ENCODE results near the gene COX10.

- TF ChIP-seq EZH2 (IDR thresholded peaks at IDR 0.05) (no peak), POLR2AphosphoS5 (IDR thresholded peaks at IDR 0.05; ENCODE audit: borderline replicate concordance, low read depth, low read length) (no peak), FOXP2 (optimal IDR thresholded peaks at IDR 0.05; ENCODE audit: control extremely low read depth, extremely low read length, insufficient read depth) (no peak)
These were observed 16.3 kb upstream of the COX10 start for GRCh38 chr17:14052886-14053615.

All from SK-N-MC (cell line).